ENCODE results near the gene MOK.

The MOK gene

DNA sequence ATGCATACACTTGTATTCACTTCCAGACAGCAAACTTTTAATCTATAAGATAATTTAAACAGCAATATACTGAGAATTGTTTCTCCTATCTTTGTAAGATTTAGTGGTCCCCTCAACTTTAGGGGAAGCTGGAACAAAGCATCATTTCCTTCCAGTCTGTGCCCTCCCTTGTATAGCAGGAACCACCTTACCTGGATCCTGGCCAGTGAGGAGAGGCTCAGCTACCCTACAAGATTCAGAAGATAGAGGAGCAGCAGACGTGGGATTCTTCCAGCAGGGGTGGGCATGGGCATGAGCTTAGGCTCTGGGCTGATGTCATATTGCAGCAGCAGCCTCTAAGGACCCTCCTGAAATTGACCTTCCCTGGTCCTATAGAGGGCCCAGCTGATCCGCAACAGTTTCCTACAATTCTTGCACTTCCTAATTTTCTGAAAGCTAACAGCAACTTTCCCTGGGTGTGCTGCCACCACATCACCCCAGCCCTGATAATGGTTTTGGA is 21.3 kb downstream of the MOK start:
- DNase-seq: no peak

DNA sequence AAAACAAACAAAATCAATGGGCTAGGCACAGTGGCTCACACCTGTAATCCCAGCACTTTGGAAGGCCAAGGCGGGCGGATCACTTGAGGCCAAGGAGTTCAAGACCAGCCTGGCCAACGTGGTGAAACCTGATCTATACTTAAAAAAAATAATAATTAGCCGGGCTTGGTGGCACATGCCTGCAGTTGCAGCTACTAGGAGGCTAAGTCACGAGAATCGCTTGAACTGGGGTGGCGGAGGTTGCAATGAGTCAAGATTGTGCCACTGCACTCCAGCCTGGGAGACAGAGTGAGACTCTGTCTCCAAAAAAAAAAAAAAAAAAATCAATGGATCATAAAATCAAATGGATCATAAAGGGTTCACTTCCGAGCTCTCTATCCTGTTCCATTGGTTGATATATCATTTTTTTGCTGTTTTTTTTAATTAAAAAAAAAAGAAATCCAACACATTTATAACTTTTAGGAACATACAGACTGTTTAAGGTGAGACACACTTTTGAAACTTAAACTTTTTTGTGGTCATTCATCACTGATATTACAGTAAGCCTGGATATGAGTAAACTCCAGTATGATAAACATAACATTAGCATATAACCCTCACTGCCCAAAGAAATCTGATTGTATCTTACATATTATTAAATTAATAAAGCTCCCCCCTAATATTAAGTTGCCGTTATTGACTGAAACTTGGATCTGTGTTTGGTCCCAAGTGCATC is 22.1 kb downstream of the MOK start:
- DNase-seq: no peak

- DNase-seq: no peak
Measured at GRCh38 chr14:102280376-102280962, 24.5 kb downstream of the MOK start.

- DNase-seq: no peak
Measured at GRCh38 chr14:102279688-102280348, 25.1 kb downstream of the MOK start.

DNA sequence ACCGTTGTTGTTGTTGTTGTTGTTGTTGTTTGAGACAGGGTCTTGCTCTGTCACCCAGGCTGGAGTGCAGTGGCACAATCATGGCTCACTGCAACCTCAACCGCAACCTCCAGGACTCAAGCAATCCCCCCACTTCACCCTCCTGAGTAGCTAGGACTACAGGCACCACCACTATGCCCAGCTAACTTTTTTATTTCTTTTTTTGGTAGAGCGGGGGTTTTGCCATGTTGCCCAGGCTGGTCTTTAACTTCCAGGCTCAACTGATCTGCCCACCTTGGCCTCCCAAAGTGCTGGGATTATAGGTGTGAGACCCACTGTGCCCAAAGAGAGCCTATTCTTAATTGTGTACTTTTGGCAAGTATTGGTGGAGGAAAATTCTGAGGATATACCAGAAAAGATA is 25.7 kb downstream of the MOK start:
- DNase-seq: no peak

DNA sequence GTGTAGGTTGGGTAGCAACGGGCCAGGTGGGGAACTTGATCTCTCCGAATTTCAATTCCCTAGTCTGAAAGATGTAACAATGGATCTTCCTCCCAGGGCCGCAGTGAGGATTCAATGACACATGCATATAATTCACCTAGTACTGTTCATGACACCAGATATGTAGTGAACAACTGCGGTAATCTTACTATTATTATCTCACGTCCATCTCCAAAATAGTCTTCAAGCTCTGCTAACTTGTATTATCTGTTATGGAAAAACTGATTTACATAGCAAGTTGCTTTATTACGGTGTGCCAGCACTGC is 26.4 kb downstream of the MOK start:
- no peak for DNase-seq

- no peak for DNase-seq
Measured at GRCh38 chr14:102277874-102278630, 26.9 kb downstream of the MOK start.

GRCh38 chr14:102275866-102276265 is 29.1 kb downstream of the MOK start:
- no peak for DNase-seq

- no peak for DNase-seq
Measured at GRCh38 chr14:102272392-102272791, 32.6 kb downstream of the MOK start.

DNA sequence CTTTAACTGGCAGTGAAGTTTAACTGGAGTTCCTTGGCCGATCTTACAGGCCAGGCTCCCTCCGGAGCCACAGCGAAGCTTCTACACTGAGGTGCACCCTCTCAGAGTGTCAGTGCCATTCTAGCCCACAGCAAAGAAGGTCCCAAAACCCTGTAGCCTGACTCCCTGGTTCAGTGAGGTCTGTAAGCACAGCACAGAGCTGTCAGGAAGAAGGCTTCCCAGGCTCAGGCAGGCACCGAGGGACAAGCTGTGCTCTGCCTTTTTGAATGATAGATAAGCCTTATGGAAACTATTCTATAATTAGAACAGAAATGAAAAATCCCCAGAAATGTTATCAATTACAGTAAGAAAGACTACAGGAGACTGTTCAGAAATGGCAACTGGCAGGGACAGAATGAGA is 40.2 kb downstream of the MOK start:
- no peak for DNase-seq

- DNase-seq: no peak
Measured at GRCh38 chr14:102264355-102264754, 40.6 kb downstream of the MOK start.

DNA sequence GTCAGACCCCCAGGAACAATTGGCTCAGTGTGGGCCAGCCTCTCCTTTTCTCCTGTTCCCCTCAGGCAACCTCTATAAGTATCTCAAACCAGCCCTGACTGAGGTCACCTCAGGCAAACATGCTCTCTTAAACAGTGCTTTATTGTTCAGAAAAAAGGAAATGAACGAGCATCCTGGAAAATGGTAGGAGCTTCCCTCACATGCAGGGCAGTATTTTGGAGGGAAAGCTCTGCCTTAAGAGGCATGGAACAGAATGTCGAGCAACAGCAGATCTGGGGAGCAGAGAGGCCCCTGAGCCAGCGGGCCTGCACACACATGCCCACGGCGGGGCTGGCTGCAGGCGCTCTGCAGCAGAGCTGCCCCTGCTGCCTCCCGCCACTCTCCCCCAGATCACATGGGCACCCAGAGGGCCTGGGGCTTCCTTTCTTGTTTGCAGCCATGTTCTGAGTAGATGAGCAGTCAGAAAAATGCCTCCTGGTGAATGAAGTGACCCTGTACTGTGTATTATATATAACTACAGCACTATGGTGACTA is 42.0 kb downstream of the MOK start:
- DNase-seq: peak; percentile 43

DNA sequence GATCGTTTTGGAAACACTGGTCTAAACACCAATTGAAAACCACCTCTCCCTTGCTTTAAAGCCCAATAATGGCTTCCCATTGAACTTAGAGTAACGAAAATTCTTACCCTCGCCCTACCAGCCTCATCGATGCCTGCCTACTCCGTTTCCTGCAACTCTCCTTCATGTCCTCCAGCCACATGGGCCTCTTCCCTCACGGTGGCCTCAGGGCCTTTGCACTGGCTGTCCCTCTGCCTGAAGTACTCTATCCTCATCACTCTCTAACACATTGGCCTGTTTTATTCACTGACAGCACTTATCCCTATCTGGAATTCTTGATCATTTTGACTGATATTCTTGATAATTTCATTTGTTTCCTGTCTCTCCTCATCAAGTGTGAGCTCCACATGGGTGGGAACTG is 46.8 kb downstream of the MOK start:
- DNase-seq: no peak

GRCh38 chr14:102256716-102257115 is 48.2 kb downstream of the MOK start:
- no peak for DNase-seq

DNA sequence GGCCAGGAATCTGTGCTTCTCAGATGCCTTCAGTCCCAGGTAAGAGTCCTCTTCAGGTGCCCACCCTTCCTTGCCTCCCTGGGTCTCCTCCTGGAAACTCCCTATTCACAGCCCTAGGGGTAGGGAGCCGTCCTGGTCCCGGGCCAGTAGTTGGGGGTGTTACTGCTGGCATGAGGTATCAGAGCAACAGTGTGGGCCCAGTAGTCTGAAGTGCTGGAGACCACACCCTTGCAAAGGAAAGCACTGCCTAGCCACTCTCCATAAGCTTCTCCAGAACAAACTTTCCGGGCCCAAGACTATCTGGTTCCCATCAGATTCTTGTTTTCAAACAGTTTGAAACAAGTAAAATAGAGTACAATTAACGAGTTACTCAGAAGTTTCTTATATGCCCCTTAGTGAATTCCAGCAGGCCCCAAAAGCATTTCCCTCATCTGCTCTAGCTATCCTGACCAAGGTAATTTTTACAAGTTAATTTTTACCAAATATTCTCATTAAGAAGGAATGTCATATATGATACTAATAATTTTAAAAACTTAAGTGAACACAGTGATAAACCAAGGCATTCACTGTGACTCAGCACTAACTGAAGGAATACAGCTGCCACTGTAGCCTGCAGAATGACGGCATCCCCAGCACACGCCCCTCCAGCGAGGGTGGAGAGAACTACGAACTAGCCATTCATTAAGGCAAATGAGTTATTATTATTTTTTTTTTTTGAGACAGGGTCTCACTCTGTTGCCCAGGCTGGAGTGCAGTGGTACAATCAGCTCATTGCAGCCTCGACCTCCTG is 49.4 kb downstream of the MOK start:
- DNase-seq: no peak

GRCh38 chr14:102252834-102253801 is 51.8 kb downstream of the MOK start:
- no peak for DNase-seq

- no peak for DNase-seq
Measured at GRCh38 chr14:102251161-102251560, 53.8 kb downstream of the MOK start.

- no peak for DNase-seq
Measured at GRCh38 chr14:102250636-102251035, 54.3 kb downstream of the MOK start.

DNA sequence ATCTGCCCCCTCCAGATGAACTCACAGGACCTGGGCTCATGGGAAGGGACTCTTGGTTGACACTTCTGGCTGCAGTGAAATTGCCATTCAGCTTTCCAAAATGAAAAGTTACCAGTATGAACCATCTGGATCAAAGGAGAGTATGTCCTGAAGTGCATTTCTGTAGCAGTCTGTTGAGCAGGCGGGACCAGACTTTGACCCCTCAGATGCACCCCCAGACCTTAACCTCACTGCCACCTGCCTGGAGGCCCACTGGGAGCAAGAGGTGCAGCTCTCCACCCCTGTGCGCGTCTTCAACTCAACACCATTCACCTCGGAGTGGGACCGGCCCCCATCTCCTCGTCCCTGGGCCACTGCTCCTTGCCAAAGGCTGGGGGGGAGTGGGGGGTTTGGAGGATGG is 55.0 kb downstream of the MOK start:
- no peak for DNase-seq

DNA sequence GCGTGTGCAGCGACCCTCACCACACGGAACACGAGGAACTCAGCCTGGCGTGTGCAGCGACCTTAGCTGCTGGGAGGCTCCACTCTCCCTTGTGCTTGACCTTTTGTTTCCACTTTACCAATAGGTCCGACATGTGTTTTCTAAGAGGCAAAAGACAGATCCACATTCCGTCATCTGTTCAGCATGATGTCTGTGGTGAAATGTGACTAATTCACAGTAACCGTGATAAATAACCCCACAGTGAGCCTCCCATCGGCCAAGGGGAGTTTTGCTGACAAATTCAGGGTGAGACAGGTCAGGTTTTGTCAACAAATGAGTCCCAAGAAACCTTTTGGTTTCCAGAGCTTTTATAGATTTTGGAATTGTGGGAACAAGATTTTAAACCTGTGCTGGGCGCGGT is 55.9 kb downstream of the MOK start:
- DNase-seq: no peak

- no peak for DNase-seq
Measured at GRCh38 chr14:102248121-102248520, 56.8 kb downstream of the MOK start.

Measured in NCI-H1048 (cell line).